HG02938 (cell line): ENCODE measurements around the gene PARVB.

Experiments
- ATAC-seq: cut with Tn5 transposase; IDR thresholded peaks from one replicate; pipeline ENCODE4 v1.9.1; 2021; ENCODE audit warnings: mild to moderate bottlenecking, moderate library complexity; ENCODE audit not compliant: unreplicated experiment

Gene PARVB, protein sequence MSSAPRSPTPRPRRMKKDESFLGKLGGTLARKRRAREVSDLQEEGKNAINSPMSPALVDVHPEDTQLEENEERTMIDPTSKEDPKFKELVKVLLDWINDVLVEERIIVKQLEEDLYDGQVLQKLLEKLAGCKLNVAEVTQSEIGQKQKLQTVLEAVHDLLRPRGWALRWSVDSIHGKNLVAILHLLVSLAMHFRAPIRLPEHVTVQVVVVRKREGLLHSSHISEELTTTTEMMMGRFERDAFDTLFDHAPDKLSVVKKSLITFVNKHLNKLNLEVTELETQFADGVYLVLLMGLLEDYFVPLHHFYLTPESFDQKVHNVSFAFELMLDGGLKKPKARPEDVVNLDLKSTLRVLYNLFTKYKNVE

DNA sequence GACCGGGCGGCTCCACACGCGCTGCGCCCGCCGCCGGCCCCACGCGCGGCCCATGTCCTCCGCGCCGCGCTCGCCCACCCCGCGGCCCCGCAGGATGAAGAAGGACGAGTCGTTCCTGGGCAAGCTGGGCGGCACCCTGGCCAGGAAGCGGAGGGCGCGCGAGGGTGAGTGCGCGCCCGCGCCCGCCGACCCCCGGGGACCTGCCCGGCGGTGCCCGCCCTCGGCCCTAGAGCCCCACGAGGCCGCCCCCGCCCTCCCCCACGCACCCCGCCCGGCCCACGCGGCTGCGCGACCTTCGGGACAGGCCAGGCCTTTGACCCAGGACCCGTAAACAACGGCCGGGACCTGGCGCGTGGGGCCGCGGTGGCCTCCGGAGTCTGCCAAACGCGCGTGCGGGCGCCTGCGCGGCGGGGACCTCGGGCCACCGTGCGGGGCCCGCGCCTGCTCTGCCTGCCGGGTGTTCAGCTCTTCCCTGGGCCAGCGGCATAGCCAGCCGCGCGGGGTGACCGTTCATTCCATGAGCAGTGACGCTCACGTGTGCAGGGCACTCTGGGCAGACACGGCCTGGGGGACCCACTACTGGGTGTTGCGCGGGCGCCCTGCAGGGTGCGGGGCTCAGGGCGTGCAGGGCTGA, at the start of gene PARVB:
PARVB (plus strand) TSS at position 15 of the 634 bp plus-strand sequence; CDS start at position 53, 38 bp downstream.
- ATAC-seq = no peak

DNA sequence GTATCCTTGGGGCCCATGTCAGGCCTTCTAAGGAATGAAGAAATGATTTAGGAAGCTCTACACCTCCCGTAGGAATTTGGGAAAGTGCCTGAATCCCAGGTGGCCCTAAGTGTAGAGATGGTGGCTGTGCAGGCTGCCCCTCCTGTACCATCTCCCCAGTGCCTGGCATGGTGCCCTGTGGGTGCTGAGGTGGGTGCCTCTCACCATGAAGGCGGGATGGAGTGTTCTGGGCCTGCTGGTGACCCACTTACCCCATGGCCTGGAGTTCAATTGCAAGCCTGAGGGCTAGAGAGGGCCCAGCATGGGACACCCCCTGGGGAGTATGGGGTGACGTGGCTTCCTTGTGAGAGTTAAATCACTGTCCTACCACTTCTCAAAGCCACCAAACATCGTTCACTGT, 49.1 kb upstream of the PARVB start:
- ATAC-seq = no peak

DNA sequence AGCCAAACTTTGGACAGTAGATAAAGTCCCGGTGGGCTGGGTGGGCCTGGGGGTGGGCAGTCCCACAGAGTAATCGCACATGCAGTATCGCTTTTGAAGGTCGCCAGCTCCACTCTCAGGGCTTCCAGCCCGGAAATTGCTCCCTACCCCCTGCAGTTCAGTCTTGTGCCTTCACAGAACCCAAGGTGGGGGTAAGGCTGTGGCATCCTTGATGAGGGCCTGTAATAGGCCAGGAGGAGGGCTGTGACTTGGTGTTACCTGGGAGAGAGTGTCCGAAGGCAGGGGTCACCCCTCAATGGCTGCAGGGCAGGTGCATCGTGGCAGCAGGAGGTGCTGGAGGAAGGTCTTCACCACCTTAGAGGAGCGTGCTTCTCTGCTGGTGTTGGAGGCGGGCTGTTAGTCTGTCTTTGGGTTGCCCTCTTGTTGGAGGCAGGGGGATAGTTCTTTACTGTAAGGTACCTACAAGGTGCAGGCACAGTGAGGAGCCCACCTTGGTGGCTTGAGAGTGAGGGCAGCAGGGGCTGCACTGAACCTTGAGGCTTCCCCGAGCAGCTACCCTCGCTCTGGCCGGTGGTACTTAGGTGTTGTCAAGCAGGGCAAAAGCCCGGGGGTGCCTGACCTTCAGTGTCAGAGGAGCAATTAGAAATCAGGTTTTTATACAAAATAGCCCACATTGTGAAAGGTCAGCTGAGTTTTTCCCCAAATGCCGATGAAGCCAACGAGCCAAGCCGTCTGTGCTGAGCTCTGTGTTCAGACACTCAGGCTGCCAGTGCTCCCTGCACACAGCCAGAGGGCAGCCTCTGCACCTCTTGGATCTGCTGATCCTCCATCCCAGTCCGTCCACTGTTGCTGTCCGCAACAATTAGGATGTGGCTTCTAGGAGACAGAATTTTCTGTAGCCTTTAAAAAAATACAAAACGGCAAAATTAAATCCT, 47.0 kb upstream of the PARVB start:
- ATAC-seq = no peak

DNA sequence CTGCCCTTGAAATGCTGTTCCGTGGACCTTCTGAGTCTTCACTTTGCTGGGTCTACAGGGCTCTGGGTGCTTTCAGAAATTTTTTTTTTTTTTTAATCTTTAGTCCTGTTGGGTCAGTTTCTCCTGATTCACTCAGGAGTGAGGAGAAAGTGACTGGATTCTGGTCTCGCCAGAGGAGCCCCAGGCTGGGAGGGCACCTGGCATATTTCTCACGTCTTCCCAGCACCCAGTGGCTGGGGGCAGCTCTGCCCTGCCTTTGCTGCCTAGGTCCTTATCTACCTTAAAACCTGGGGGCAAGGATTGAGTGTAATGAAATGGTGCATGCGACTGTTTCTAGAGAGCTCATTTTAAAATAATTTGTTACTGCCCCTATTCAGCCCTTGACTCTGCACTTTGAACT, 45.5 kb upstream of the PARVB start:
- ATAC-seq = no peak

DNA sequence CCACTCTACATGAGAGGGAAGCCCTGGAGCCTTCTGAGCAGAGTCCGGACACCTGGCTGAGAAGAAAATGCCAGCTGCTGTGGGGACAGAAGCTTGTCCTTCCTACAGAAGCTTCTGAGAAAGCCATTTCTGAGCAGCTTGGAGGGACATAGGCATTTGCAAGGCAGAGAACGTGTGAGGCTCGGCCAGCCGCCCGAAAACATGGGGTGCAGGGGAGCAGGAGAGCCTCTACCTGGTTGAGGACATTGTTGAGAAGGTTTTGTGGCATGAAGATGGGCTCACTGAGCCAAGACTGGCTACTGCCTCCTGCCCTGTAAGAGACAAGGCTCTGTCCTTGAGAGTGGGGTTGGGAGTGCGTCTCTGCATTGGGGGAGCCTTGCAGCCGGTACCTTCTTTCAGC, 43.5 kb upstream of the PARVB start:
- no peak for ATAC-seq

DNA sequence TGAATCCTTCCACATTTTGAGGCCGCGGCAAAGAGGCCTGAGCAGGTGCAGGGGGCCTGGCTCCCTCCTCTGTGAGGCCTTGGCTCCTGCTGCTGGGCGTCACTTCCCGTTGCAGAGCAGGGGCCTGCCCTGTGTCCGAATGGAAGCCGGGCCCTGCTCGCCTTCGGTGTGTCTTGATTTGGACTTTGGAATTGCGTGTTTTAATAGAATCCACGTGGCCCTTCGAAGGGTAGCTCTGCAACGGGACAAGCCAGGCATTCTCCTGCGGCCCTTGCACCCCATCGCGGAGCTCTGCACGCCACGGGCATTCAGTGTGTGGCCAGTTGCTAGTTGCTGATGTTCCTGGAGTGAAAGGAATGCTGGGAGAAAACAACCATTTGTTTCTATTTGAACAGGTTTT, 43.1 kb upstream of the PARVB start:
- no peak for ATAC-seq

DNA sequence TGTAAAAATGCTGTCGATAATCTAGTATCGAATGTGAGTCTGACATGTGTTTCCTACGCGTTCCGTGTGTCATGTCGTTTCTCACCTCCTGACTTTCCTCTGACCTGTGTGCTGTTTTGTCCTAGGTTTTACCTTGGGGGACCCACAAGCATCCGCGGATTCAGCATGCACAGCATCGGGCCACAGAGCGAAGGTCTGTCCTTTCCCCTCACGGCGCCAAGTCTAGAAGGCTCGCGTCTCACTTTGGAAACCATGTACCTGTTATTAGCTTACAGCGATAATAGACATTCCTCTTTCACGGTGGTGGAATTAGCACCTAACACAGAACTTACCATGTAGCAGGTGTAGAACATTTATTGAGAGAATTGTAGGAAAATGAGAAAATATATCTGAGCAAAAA, 40.3 kb upstream of the PARVB start:
- ATAC-seq = no peak

DNA sequence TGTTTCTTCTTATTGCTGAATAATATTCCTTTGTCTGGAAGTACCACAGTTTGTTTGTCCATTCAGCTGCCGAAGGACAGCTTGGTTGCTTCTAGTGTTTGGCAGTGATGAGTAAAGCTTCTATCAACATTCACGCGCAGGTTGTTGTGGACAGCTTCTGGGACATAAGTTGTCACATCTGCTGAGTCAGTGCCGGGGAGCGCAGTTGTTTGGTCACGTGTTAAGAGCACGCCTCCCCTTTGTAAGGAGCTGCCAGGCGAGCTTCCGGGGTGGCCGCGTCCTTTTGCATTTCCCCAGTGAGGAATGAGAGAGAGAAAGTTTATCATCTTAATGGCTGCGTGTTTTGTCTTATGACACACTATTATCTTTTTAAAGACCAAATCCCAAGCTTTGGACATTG, 38.6 kb upstream of the PARVB start:
- no peak for ATAC-seq

DNA sequence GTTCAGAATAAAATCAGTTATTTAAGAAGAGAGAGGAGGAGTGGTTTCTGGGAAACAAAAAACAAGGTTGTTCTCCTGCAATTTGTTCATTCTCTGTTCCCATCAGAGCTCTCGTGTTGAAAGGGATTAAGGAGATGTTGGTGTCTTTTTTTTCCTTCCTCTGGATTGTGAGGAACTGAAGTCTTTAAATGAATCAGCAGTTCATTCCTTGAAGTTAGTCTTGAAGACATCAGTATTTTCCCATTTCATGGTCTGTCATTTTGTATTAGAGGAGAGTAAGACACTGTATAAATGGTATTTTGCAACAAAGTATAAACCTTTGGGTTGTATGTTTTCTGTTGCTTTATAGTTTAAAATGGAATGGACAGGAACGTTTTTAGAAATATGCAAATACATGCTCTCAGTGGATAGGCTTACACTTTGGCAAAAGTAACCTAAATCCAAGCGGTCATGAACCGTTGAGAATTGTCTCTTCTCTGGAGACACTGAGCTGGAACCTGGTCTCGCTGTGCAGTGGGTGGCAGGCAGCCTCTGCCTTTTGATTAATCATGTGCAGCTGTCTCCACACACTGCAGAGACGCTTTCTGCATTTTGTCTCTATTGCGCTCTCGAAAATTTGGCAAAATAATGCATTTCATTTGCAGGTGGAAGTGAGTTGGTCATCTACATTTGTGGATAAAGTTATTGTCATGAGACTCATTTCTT, 35.8 kb upstream of the PARVB start:
- ATAC-seq = no peak

DNA sequence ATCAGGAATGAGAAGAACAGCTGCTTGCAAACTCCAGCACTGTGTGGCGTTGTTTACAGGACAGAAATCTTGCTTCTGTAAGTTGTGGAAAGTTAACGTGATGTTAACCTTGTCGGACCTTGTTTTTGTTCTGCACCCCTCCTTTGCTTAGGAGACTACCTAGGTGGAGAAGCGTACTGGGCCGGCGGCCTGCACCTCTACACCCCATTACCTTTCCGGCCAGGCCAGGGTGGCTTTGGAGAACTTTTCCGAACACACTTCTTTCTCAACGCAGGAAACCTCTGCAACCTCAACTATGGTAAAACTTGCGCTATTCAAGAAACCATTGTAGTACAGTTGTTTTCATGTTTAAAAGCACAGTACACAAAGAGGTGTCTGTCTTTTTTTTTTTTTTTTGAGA, 35.1 kb upstream of the PARVB start:
- no peak for ATAC-seq

DNA sequence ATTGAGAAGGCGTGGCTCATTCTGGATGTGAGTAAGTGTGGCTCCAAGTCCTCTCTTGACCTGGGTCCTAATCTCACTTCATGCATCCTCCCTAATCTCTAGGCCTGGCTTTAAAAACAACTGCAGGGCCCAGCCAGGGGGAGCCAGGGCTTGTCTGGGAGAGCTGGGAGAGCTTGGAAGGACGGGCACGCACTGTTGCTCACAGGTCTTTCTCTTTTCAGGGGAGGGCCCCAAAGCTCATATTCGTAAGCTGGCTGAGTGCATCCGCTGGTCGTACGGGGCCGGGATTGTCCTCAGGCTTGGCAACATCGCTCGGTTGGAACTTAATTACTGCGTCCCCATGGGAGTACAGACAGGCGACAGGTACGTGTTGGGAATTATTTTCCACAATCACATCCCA, 34.1 kb upstream of the PARVB start:
- no peak for ATAC-seq

DNA sequence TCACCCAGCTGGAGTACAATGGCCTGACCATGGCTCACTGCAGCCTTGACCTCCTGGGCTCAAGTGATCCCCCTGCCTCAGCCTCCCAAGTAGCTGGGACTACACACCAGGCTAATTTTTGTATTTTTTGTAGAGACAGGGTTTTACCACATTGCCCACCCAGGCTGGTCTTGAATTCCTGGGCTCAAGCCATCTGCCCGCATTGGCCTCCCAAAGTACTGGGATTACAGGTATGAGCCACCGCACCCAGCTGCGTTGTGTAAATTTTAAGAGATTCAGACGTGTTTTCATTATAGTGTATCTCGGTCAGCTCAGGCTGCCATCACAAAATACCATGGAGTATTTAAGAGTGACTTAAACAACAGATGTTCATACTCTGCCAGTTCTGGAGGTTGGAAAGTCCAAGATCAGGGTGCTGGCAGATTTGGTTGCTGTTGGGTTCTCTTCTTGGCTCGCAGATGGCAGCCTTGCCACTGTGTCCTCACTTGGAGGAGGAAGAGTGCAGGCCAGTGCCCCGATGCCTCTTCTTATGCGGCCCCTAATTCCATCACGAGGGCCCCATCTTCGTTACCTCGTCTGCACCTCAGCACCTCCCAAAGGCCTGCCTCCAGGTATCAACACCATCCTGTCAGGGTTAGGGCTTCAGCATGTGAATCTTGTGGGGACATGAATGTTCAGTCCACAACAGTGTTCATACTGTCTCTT, 32.6 kb upstream of the PARVB start:
- ATAC-seq = no peak

DNA sequence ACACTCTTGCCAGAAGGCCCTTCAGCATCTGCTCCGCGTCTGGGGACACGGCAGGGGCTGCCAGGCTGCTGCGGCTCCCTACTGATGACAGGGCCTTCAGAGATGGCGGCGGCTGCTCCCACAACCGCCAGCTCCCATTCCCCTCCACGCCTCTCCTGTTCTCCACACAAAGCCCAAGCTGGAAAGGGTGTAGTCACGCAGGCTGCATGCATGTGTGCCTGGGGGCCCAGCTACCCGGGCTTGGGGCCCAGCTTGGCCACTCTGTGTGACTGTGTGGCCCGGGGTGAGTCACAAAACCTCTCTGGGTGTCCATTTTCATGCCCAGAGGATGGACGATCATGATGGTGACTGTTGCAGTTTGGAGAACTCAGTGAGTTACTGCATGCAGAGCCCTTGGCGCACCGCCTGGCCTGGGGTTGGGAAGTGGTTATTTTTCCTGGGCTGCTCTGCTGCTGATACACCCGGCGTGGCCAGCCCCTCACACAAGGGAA, 31.7 kb upstream of the PARVB start:
- ATAC-seq = no peak

DNA sequence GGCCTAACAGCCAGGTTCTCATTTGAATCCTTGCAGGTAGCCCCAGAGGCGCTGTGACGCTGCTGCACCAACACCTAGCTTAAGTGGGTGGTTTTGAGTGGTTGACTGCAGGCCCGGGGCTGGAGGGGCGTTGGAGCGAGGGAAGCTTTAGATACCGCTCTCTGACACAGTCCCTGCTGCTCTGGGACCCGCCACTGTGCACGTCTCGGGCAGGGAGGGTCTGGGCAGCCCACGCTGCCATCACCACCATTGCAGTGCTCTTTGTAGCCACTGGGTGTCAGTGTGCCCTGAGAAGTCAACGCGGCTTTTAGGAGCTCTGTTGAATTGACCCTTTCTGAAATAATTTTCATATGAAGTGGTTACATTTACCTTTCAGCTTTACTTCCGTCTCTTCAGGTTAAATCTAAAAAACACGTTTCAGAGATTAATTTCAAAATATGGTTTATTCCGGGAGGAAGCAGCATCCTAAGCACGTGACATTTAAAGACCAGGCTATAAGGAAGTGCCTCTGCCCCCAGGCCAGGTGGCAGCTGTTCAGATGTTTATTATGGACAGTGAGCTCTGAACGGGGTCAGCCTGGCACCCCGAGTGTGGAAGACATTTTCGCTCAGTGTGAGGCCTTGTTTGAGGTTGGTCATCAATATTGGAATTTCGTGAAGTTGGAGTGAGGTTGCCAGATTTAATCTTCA, 30.9 kb upstream of the PARVB start:
- no peak for ATAC-seq

DNA sequence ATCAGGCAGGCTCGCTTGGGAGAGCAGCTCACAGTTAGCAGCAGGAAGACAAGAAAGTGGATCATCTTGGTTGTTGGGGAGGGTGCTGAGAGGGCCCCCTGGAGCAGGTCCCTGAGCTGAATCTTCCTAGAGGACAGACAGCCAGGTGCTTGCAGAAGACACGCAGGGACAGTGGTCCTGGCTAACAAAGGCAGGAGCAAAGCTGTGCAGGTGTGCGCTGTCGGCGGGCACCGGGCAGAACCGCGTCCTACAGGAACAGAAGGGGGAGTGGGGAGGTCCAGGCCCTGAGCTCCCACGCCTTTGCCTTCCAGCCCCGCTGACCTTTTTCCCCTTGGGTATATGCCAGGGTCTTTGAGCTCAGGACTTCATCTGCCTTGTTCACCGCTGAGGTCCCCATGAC, 30.1 kb upstream of the PARVB start:
- no peak for ATAC-seq

DNA sequence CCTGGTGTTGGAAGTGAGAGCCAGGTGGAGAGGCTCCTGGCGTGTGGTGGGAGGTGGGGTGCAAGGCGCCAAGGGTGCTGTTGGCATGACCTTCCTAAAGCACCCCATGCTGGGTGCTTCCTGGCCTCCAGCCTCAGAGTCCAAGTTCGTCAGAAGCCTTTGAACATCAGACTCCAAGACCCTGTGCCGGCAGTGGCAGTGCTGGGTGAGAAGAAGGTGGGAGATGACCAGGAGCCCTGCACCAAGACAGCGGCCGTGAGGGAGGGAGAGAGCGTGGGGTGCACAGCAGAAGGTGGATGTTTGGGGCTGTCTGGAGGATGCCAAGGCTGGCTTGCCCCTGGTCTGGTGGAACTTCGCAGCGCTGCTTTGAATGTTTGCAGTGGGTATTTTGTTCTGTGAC, 29.7 kb upstream of the PARVB start:
- ATAC-seq = no peak

DNA sequence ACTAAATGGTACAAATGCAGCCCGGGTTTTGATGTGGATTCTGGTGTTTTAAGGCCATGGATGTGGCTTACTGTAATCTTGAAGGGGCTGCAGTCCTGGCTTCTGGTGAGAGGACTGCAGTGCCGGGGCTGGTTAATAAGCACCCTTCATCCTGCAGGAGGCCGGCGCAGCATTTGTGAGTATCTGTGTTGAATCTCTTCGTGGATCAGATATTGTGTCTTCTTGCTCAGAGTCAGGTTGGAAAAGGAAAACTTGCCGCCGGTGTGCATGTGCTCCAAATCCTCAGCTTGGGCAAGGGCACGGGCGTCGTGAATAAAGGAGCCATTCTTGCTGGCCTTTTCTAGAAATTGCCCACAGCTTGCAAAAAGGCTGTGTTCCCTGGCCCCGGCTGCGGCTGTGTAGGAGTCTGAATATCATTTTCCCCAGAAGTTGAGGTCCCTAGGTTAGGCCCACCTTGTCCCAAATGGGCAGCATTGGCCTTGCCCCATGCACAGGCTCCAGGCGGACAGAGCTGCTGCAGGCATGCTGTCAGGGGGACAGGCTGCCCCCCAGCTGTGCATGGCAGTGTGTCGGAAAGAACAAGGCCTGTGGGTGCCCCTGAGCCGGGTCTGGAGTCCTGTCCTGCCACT, 28.9 kb upstream of the PARVB start:
- no peak for ATAC-seq

DNA sequence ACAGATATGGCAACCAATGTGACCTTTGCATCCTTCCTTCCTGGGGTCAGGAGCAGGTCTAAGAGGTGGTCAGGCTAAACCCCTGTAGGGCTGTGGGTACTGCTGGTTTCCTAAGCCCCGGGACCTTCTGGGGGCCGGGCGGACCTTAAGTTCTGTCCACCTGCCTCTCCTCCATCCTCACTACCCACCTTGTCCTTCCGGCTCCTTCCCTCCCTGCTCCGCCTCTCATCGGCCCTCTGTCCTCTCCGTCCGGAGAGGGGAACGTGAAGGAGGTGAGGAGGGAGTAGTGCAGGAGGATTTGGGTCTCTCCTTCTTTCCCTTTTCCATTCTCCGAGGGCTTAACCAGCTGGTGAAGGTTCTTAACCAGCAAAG, 28.3 kb upstream of the PARVB start:
- ATAC-seq = no peak
